Lower leg skin (tissue), 4 donors: ENCODE measurements around the gene SORL1. TPM values are rescaled to one million over a fixed set of nuclear protein-coding genes. Genes with fewer than 3 reads are reported as not detected.

ENCODE experiments used
- DNase-seq, 2 donors: peaks; one replicate each; pipeline ENCODE4 v3.0.0-alpha.2; 2019; ENCODE audit warnings: low spot score in 2 of 2
- H3K4me3 ChIP-seq: fragments of 200-600 bp; sonication (generic); 2 replicates; pipeline ENCODE4 v1.5.1; 2017; ENCODE audit warnings: mild to moderate bottlenecking, low read depth; ENCODE audit not compliant: poor library complexity, severe bottlenecking
- POLR2A ChIP-seq, 2 donors: fragments of 450-650 bp; IDR thresholded peaks; one replicate each; pipeline ENCODE4 v1.6.1; 2016 to 2017; ENCODE audit warnings: antibody characterized with exemption in 2 of 2, mild to moderate bottlenecking in 1 of 2, moderate library complexity in 1 of 2
- WGBS, 2 donors: methylation state at CpG; one replicate each; pipeline ENCODE4 v1.1.5; 2018; 5-methylcytosine and 5-hydroxymethylcytosine counted together
- intact Hi-C: fragments of 100-400 bp; cut with DNase I; formaldehyde crosslinking; loops from one replicate; pipeline ENCODE4 v1.15.0; 2023; ENCODE audit warnings: low total_unique reads
- total RNA-seq, 4 donors: library from RNA; depleted of rRNA; stranded (reverse); fragments of >200 nt; gene quantifications; one replicate each; pipeline ENCODE4 v1.1.0, GENCODE V29; 2016
- TF ChIP-seq, protein P1 (sequence below), 3 donors: fragments of 450-650 bp; IDR thresholded peaks; one replicate each; pipeline ENCODE4 v1.5.1; 2016; ENCODE audit warnings: antibody characterized with exemption in 3 of 3, mild to moderate bottlenecking in 3 of 3, moderate library complexity in 2 of 3

SORL1 gene
- total RNA-seq, 4 donors from 2014 or later: 12.5 to 21.8 (median 14.7) TPM

DNA sequence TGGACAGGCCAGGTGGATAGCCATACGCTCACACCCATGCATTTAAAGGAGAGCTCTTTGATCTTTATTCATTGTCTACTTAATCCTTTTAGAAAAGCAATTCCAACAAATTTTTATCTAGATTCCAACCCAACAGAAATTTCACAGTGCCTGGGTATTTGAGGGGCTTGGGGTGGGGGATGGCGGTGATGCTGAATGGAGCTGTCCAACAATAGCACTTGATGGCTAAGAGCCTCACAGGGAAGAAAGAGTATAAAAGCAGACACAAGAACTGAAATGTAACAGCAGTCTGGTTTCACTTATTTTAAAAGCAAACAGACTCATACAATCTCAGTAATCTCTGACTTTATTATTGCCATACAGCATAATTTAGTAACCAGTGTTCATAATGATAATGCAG is 102.4 kb downstream of the SORL1 start:
- TF ChIP-seq POLR2A (IDR thresholded peaks at IDR 0.05): no peak
- TF ChIP-seq, protein P1, sequence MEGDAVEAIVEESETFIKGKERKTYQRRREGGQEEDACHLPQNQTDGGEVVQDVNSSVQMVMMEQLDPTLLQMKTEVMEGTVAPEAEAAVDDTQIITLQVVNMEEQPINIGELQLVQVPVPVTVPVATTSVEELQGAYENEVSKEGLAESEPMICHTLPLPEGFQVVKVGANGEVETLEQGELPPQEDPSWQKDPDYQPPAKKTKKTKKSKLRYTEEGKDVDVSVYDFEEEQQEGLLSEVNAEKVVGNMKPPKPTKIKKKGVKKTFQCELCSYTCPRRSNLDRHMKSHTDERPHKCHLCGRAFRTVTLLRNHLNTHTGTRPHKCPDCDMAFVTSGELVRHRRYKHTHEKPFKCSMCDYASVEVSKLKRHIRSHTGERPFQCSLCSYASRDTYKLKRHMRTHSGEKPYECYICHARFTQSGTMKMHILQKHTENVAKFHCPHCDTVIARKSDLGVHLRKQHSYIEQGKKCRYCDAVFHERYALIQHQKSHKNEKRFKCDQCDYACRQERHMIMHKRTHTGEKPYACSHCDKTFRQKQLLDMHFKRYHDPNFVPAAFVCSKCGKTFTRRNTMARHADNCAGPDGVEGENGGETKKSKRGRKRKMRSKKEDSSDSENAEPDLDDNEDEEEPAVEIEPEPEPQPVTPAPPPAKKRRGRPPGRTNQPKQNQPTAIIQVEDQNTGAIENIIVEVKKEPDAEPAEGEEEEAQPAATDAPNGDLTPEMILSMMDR (IDR thresholded peaks at IDR 0.05): no peak
- 86% methylated on average over 2 of the region's 2 CpGs for WGBS, 2 donors
- DNase-seq: no peak
- H3K4me3 ChIP-seq: no peak overlapping the region
- intact Hi-C loops: no loop called here

- no peak for DNase-seq
- 36 to 38% methylated on average over 5 of the region's 5 CpGs for WGBS, 2 donors
- intact Hi-C loops: no loop called here
- TF ChIP-seq, protein P1 (IDR thresholded peaks at IDR 0.05): no peak
- TF ChIP-seq POLR2A (IDR thresholded peaks at IDR 0.05): no peak
- H3K4me3 ChIP-seq: no peak overlapping the region
Measured at GRCh38 chr11:121555121-121555520, 103.0 kb downstream of the SORL1 start.

- TF ChIP-seq, protein P1 (IDR thresholded peaks at IDR 0.05): no peak
- no peak for TF ChIP-seq POLR2A (IDR thresholded peaks at IDR 0.05)
- H3K4me3 ChIP-seq: no peak overlapping the region
- 96 to 97% methylated on average over 7 of the region's 7 CpGs for WGBS, 2 donors
- intact Hi-C loops: no loop called here
- no peak for DNase-seq
Measured at GRCh38 chr11:121556937-121557336, 104.8 kb downstream of the SORL1 start.

GRCh38 chr11:121557348-121557747 is 105.2 kb downstream of the SORL1 start:
- TF ChIP-seq POLR2A (IDR thresholded peaks at IDR 0.05): no peak
- TF ChIP-seq, protein P1 (IDR thresholded peaks at IDR 0.05): no peak

DNA sequence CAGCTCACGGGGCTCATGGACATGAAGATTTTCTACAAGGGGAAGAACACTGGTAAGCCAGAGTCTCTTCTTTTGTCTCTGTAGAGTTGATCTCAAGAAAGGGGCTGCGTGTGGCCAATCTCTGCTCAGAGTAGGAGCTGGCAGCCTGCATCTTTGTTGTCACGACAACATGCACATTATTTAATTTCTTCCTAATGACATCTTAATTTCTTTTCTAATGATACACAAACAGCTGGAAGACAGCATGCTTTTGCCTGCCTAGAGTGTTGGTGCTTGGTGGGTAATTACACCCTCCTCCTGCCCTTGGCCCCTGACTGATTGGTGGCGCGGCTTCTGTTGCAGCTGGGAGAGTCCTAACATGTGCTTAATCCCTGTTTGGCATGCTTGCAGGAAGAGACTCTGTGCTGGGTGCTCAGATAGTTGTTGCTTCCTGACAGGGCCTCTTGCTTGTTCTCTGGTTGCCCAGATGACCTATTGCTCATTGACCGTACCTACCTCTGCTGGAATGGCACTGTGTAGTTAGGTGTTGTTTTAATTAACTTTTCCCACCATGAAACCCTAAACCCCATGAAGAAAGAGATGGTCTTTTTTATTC is 107.6 kb downstream of the SORL1 start:
- no peak for TF ChIP-seq POLR2A (IDR thresholded peaks at IDR 0.05)
- TF ChIP-seq, protein P1 (IDR thresholded peaks at IDR 0.05): no peak
- no peak for DNase-seq
- H3K4me3 ChIP-seq: no peak overlapping the region
- intact Hi-C loops: no loop called here
- 84 to 91% methylated on average over 6 of the region's 6 CpGs for WGBS, 2 donors

More at GRCh38 chr11:121557348-121557747, 105.2 kb downstream of the SORL1 start:
- no peak overlapping the region for H3K4me3 ChIP-seq
- intact Hi-C loops: no loop called here
- DNase-seq: no peak
- WGBS, 2 donors: 81% methylated on average over 8 of the region's 8 CpGs

GRCh38 chr11:121560236-121560635 is 108.1 kb downstream of the SORL1 start:
- no peak overlapping the region for H3K4me3 ChIP-seq
- no peak for DNase-seq
- no peak for TF ChIP-seq POLR2A (IDR thresholded peaks at IDR 0.05)
- TF ChIP-seq, protein P1 (IDR thresholded peaks at IDR 0.05): no peak
- intact Hi-C loops: no loop called here
